K562 (cell line): ENCODE measurements around the gene PACRG. TPM values are rescaled to one million over a fixed set of nuclear protein-coding genes. Genes with fewer than 3 reads are reported as not detected.

Experiments
- ARID2 ChIP-seq: fragments of 450-650 bp; IDR thresholded peaks from 2 replicates; pipeline ENCODE4 v1.6.1; 2017; ENCODE audit warnings: antibody characterized with exemption, mild to moderate bottlenecking
- BCL6 ChIP-seq: fragments of 250-450 bp; sonication (Bioruptor Pico); IDR thresholded peaks from 2 replicates; pipeline ENCODE4 v1.4.0; 2020
- E2F3 ChIP-seq: fragments of 250-450 bp; sonication (Bioruptor Pico); IDR thresholded peaks from 2 replicates; pipeline ENCODE4 v1.4.0; 2020; ENCODE audit warnings: mild to moderate bottlenecking
- ETV1 ChIP-seq: fragments of 450-650 bp; conservative IDR thresholded peaks from 2 replicates; pipeline ENCODE4 v1.6.1; 2016; ENCODE audit warnings: missing genetic modification characterization, control low read depth, low read depth, missing compliant biosample characterization
- HMGN3 ChIP-seq: IDR thresholded peaks from 2 replicates; pipeline ENCODE4 v1.6.1; 2011; ENCODE audit warnings: borderline replicate concordance, low read depth, mild to moderate bottlenecking, mixed read lengths, low read length; ENCODE audit not compliant: insufficient read length; ENCODE audit errors: extremely low read depth
- HSF4 ChIP-seq: fragments of 250-450 bp; sonication (Bioruptor Pico); IDR thresholded peaks from 2 replicates; pipeline ENCODE4 v2.1.2; 2022; ENCODE audit warnings: mild to moderate bottlenecking, moderate library complexity, borderline replicate concordance
- MXI1 ChIP-seq: IDR thresholded peaks from 2 replicates; pipeline ENCODE4 v1.6.1; 2011; ENCODE audit warnings: low read depth, mild to moderate bottlenecking, improper control_type of control experiment, low read length
- NR2F6 ChIP-seq: fragments of 450-650 bp; formaldehyde crosslinking; IDR thresholded peaks from 2 replicates; pipeline ENCODE4 v1.4.0; 2020; ENCODE audit warnings: mild to moderate bottlenecking
- RAD51 ChIP-seq: fragments of 450-650 bp; IDR thresholded peaks from 2 replicates; pipeline ENCODE4 v1.7.1; 2016; ENCODE audit warnings: low read depth, mild to moderate bottlenecking, borderline replicate concordance
- RBBP5 ChIP-seq: fragments of 200-600 bp; sonication (generic); IDR thresholded peaks from 2 replicates; pipeline ENCODE4 v1.6.1; 2012; ENCODE audit warnings: borderline replicate concordance, mild to moderate bottlenecking, low read length, control low read depth, inconsistent platforms; ENCODE audit not compliant: insufficient read depth, poor library complexity, severe bottlenecking
- RNF2 ChIP-seq: sonication (generic); IDR thresholded peaks from 2 replicates; pipeline ENCODE4 v1.6.1; 2016
- SMAD3 ChIP-seq: fragments of 450-650 bp; formaldehyde crosslinking; conservative IDR thresholded peaks from 2 replicates; pipeline ENCODE4 v1.4.0; 2020; ENCODE audit warnings: mild to moderate bottlenecking
- SNIP1 ChIP-seq: fragments of 450-650 bp; IDR thresholded peaks from 2 replicates; pipeline ENCODE4 v1.7.1; 2017; ENCODE audit warnings: low read depth, mild to moderate bottlenecking
- SP2 ChIP-seq: IDR thresholded peaks from 2 replicates; pipeline ENCODE4 v1.6.1; 2011; ENCODE audit warnings: mild to moderate bottlenecking, low read depth, low read length, moderate library complexity; ENCODE audit not compliant: poor library complexity, severe bottlenecking; ENCODE audit errors: extremely low read depth
- SRSF3 ChIP-seq: fragments of 200-400 bp; formaldehyde crosslinking; IDR thresholded peaks from 2 replicates; pipeline ENCODE4 v1.6.1; 2016; ENCODE audit warnings: mild to moderate bottlenecking, low read length, moderate library complexity; ENCODE audit not compliant: insufficient read depth
- TCF7 ChIP-seq: sonication (generic); IDR thresholded peaks from 2 replicates; pipeline ENCODE4 v1.6.1; 2016; ENCODE audit warnings: antibody characterized with exemption, borderline replicate concordance
- ZNF282 ChIP-seq: sonication (generic); formaldehyde crosslinking; IDR thresholded peaks from 2 replicates; pipeline ENCODE4 v1.8.1; 2023; ENCODE audit warnings: missing genetic modification reagents
- ZNF717 ChIP-seq: fragments of 250-450 bp; sonication (Bioruptor Pico); IDR thresholded peaks from 2 replicates; pipeline ENCODE4 v1.5.0; 2021
- polyA plus RNA-seq, 8 experiments: library from polyadenylated mRNA; depleted of rRNA in 4 of 8; stranded (reverse) in 5 of 8; unstranded in 3 of 8; fragments of >200 nt; fragmentation: Nextera tagmentation in 2 of 8; fragmentation: Illumina TruSeq in 1 of 8; extraction: Ambion mirVana in 2 of 8; extraction: Trizol in 1 of 8; gene quantifications; 2 replicates each; pipeline versions ENCODE4 v1.2.1 to v1.2.3, GENCODE V29; 2011 to 2014; ENCODE audit warnings: inconsistent platforms in 1 of 8, missing spikeins in 1 of 8
- total RNA-seq, 7 experiments: library from RNA; depleted of rRNA in 6 of 7; stranded (reverse); fragments of >200 nt in 6 of 7; fragmentation: Illumina TruSeq in 2 of 7; extraction: Trizol in 2 of 7; gene quantifications; 2 replicates each; pipeline versions ENCODE4 v1.2.1 to v1.2.3, GENCODE V29; 2011 to 2021; ENCODE audit warnings: low replicate concordance in 1 of 7
- TF ChIP-seq, protein P1 (sequence below): fragments of 250-450 bp; sonication (Bioruptor Pico); IDR thresholded peaks from 2 replicates; pipeline ENCODE4 v1.5.0; 2021; ENCODE audit warnings: mild to moderate bottlenecking, moderate library complexity
- TF ChIP-seq, protein P2 (sequence below): fragments of 450-650 bp; IDR thresholded peaks from 2 replicates; pipeline ENCODE4 v1.6.1; 2017; ENCODE audit warnings: antibody characterized with exemption, mild to moderate bottlenecking
- TF ChIP-seq, protein P3 (sequence below): sonication (generic); IDR thresholded peaks from 2 replicates; pipeline ENCODE4 v1.6.1; 2016

The PACRG gene
- total and polyA plus RNA-seq, 9 of the 15 experiments (the other 6 are each of a cell fraction or from before 2014, with no cell fraction given): 0.04 TPM; not detected in 8

DNA sequence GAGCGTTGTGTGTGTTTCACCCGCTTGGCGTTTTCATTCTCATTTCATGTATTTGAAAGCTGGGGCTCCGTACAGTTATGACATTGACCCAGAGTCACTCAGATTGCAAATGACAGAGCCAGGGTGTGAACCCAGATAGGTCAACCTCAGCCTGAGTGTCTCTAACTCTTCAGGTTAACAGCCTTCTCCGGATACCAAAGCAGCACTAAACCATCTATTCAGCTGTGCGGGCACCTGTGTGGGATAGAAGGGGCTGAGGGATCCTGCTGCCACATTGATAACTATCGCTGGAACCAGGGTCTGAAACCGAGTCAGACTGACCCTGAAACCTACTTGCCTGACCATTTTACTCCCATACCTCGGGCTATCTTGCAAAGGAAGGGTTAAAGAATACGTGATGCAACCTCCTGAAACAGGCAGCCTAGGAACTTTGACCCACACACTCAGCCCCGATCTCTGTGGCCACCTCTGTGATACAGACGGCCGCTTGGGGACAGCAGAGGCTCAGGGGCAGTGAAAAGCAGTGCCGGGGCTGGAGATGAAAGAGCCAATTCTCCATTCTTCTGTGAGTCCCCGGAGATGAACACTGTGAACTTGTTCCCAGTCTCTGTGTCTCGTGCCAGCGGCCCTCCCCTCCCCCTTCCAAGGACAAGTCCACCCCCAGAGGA is 453.2 kb downstream of the PACRG start (continued):
- TF ChIP-seq SMAD3 (CRISPR knock-in tag): peak; percentile 78
- no peak for TF ChIP-seq SP2
- TF ChIP-seq, protein P1, sequence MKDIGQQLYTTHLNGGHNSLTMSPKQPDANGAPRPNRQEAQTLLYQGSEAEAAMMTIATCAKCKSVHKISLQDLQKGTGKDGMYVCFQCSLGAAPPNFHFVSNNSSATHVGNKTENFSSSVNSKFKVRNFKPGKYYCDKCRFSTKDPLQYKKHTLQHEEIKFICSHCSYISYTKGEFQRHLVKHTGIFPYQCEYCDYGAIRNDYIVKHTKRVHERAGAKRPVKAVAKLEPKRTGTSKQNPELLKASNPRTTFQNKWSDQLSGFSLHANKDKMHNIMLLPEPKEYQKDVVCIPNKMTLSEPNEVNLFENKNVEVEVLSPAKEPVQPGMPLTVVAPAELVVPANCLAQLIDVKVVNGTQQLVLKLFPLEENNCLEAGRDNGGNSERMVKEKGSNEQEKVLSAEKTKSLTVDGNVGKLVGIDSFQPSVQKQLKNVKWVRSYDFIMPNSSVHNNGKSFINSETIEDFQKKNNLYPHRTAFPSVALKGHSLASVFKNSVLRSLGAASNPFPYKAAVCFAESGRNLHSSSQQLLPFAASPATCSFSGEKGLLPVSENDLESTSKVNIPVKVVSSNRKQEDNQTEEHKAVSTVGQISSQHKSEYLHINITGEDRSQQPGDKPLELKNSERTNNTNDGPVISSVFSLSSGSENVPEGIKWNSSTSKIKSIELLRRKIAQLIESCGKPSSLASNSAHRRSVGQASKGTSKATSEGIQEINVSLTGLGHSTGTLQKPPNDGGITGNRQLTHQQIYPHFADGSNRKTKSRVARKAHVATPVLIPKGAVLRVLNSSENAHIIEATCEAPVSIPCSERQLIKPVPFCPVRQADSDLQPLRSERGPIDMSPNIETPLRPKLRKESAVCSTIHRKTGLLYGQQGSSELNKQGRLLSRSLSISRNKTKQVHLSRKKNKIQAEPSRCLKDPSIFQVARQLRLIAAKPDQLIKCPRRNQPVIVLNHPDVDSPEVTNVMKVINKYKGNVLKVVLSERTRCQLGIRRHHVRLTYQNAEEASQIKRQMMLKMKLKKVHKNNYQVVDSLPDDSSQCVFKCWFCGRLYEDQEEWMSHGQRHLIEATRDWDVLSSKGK (CRISPR knock-in tag): no peak
- TF ChIP-seq ETV1 (tag): peak; percentile 57; the same call in 1 of the 2 replicates
- TF ChIP-seq ZNF282 (CRISPR knock-in tag): no peak
- TF ChIP-seq RAD51: no peak
- TF ChIP-seq, protein P2, sequence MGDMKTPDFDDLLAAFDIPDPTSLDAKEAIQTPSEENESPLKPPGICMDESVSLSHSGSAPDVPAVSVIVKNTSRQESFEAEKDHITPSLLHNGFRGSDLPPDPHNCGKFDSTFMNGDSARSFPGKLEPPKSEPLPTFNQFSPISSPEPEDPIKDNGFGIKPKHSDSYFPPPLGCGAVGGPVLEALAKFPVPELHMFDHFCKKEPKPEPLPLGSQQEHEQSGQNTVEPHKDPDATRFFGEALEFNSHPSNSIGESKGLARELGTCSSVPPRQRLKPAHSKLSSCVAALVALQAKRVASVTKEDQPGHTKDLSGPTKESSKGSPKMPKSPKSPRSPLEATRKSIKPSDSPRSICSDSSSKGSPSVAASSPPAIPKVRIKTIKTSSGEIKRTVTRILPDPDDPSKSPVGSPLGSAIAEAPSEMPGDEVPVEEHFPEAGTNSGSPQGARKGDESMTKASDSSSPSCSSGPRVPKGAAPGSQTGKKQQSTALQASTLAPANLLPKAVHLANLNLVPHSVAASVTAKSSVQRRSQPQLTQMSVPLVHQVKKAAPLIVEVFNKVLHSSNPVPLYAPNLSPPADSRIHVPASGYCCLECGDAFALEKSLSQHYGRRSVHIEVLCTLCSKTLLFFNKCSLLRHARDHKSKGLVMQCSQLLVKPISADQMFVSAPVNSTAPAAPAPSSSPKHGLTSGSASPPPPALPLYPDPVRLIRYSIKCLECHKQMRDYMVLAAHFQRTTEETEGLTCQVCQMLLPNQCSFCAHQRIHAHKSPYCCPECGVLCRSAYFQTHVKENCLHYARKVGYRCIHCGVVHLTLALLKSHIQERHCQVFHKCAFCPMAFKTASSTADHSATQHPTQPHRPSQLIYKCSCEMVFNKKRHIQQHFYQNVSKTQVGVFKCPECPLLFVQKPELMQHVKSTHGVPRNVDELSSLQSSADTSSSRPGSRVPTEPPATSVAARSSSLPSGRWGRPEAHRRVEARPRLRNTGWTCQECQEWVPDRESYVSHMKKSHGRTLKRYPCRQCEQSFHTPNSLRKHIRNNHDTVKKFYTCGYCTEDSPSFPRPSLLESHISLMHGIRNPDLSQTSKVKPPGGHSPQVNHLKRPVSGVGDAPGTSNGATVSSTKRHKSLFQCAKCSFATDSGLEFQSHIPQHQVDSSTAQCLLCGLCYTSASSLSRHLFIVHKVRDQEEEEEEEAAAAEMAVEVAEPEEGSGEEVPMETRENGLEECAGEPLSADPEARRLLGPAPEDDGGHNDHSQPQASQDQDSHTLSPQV: no peak; the same call in 1 of the 2 replicates
- TF ChIP-seq ARID2: no peak
- no peak; the same call in 1 of the 2 replicates for TF ChIP-seq TCF7
- no peak for TF ChIP-seq HMGN3
- TF ChIP-seq NR2F6: peak; percentile 86
- TF ChIP-seq, protein P3, sequence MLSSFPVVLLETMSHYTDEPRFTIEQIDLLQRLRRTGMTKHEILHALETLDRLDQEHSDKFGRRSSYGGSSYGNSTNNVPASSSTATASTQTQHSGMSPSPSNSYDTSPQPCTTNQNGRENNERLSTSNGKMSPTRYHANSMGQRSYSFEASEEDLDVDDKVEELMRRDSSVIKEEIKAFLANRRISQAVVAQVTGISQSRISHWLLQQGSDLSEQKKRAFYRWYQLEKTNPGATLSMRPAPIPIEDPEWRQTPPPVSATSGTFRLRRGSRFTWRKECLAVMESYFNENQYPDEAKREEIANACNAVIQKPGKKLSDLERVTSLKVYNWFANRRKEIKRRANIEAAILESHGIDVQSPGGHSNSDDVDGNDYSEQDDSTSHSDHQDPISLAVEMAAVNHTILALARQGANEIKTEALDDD: peak; percentile 70; the same call in 1 of the 2 replicates
- TF ChIP-seq RBBP5: no peak
- TF ChIP-seq SNIP1: no peak
- TF ChIP-seq E2F3 (CRISPR knock-in tag): peak; percentile 84
- no peak for TF ChIP-seq HSF4 (CRISPR knock-in tag)
- TF ChIP-seq RNF2: peak; percentile 79; the same call in 1 of the 2 replicates
- no peak for TF ChIP-seq MXI1
- no peak for TF ChIP-seq SRSF3
- TF ChIP-seq BCL6 (CRISPR knock-in tag): peak; percentile 78; the same call in 1 of the 2 replicates
- TF ChIP-seq ZNF717: no peak
